Suprapubic skin (tissue), 3 donors: Measurements from ENCODE around the gene HRCT1.

ENCODE experiments used
- CTCF ChIP-seq, 2 donors: fragments of 200-600 bp in 1 of 2; fragments of 450-650 bp in 1 of 2; sonication (generic) in 1 of 2; IDR thresholded peaks; one replicate each; pipeline ENCODE4 v1.5.1; 2016 to 2019; ENCODE audit warnings: antibody characterized with exemption in 2 of 2, mild to moderate bottlenecking in 1 of 2, moderate library complexity in 1 of 2
- POLR2AphosphoS5 ChIP-seq, 3 donors: sonication (generic); formaldehyde crosslinking; IDR thresholded peaks; one replicate each; pipeline ENCODE4 v1.6.1; 2017; ENCODE audit warnings: antibody characterized with exemption in 3 of 3

DNA sequence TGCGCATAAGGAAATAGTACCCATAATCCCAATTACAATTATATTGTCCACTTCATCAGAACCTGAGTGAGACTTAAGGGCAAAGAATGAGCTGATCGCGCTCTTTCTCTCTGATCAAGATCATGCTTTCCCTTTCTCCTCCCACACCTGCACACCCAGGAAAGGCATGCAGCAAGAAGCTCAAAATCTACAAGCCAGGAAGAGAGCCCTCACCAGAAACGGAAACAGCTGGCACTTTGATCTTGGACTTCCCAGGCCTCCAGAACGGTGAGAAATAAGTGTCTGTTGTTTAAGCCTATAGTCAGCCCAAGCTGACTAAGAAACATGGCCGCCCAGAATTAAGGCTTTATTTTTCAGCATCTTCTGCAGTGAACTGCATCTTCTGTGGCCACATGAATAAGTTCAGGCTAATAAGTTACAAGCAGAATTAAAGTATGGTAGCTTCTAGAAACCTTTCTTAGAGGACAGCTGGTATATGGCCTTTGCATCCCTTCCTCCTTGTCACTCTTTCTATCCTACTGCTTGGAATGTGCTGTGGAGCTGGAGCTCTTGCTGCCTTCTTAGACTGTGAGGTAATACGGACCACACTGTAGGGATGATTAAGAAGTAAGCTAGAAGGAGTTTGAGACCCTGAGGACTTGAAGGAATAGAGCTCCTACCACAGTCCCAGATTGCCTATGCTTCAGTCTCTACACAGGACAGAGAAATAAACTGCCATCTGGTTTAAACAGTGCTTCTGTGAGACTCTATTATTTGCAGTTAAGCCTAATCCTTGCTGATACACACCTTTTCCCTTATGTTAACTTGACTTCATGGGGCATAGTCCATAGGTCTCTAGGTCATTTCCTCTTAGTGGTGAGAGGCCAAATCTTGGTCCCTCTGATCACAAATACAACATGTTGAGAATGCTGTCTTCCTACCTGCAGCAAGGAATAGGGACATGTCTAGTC lies 34.7 kb downstream of the HRCT1 start:
- TF ChIP-seq CTCF (IDR thresholded peaks at IDR 0.05) (no peak), POLR2AphosphoS5 (IDR thresholded peaks at IDR 0.05) (no peak)
